ENCODE measurements around the gene FBLN5.
"Not testable (repeated sequence)": the region's sequence is repeated elsewhere in the genome, so short reads cannot be mapped to it uniquely, and the experiment has no call there.

Gene FBLN5

GRCh38 chr14:91858536-91859275 lies 88.8 kb downstream of the FBLN5 start:
- DNase-seq = no peak

GRCh38 chr14:91857614-91858013 lies 89.9 kb downstream of the FBLN5 start:
- DNase-seq = no peak

GRCh38 chr14:91854327-91854934 lies 93.1 kb downstream of the FBLN5 start:
- no peak for DNase-seq

- DNase-seq = no peak
Observed at GRCh38 chr14:91851563-91851962, 95.9 kb downstream of the FBLN5 start.

GRCh38 chr14:91848504-91849001 lies 98.9 kb downstream of the FBLN5 start:
- no peak for DNase-seq

GRCh38 chr14:91847693-91848092 lies 99.8 kb downstream of the FBLN5 start:
- no peak for DNase-seq

- DNase-seq = no peak
Observed at GRCh38 chr14:91845652-91846051, 101.8 kb downstream of the FBLN5 start.

GRCh38 chr14:91845056-91845455 lies 102.4 kb downstream of the FBLN5 start:
- not testable (repeated sequence) for DNase-seq

- DNase-seq = no peak
Observed at GRCh38 chr14:91844029-91844428, 103.5 kb downstream of the FBLN5 start.

GRCh38 chr14:91843437-91843836 lies 104.1 kb downstream of the FBLN5 start:
- no peak for DNase-seq

- DNase-seq = no peak
Observed at GRCh38 chr14:91841065-91841464, 106.4 kb downstream of the FBLN5 start.

- DNase-seq = no peak
Observed at GRCh38 chr14:91839749-91840148, 107.7 kb downstream of the FBLN5 start.

- DNase-seq = no peak
Observed at GRCh38 chr14:91837076-91837475, 110.4 kb downstream of the FBLN5 start.

- DNase-seq = peak; percentile 60
Observed at GRCh38 chr14:91835920-91836843, 111.3 kb downstream of the FBLN5 start.

- DNase-seq = no peak
Observed at GRCh38 chr14:91835197-91835919, 112.1 kb downstream of the FBLN5 start.

GRCh38 chr14:91834571-91834970 lies 112.9 kb downstream of the FBLN5 start:
- DNase-seq = no peak

- no peak for DNase-seq
Observed at GRCh38 chr14:91831337-91831736, 116.2 kb downstream of the FBLN5 start.

- peak; percentile 65 for DNase-seq
Observed at GRCh38 chr14:91830777-91831176, 116.7 kb downstream of the FBLN5 start.

GRCh38 chr14:91829511-91829910 lies 118.0 kb downstream of the FBLN5 start:
- DNase-seq = no peak

- no peak for DNase-seq
Observed at GRCh38 chr14:91827746-91828145, 119.7 kb downstream of the FBLN5 start.

All from NCI-H1048 (cell line).